Trophoblast cell (in vitro differentiated cells and primary cell): ENCODE results near the gene CD2BP2.

Experiments used
- DNase-seq, 2 donors: peaks; one replicate each; pipeline ENCODE4 v3.0.0-alpha.2; 2016
- H2AFZ ChIP-seq: 2 replicates; pipeline ENCODE4 v1.6.1; 2013; ENCODE audit warnings: low read length, moderate library complexity, mild to moderate bottlenecking; ENCODE audit not compliant: insufficient read depth, poor library complexity
- H2AK5ac ChIP-seq: 2 replicates; pipeline ENCODE4 v1.6.1; 2013; ENCODE audit warnings: mild to moderate bottlenecking, low read length
- H2BK120ac ChIP-seq: 2 replicates; pipeline ENCODE4 v1.6.1; 2013; ENCODE audit warnings: low read length, mild to moderate bottlenecking, moderate library complexity; ENCODE audit not compliant: insufficient read depth, poor library complexity
- H2BK12ac ChIP-seq: 2 replicates; pipeline ENCODE4 v1.6.1; 2013; ENCODE audit warnings: mild to moderate bottlenecking, low read length, moderate library complexity
- H2BK5ac ChIP-seq: 2 replicates; pipeline ENCODE4 v1.6.1; 2013; ENCODE audit warnings: low read length, low read depth, moderate library complexity, mild to moderate bottlenecking; ENCODE audit not compliant: poor library complexity
- H3K14ac ChIP-seq: 2 replicates; pipeline ENCODE4 v1.6.1; 2013; ENCODE audit warnings: mild to moderate bottlenecking, low read length
- H3K18ac ChIP-seq: 2 replicates; pipeline ENCODE4 v1.6.1; 2013; ENCODE audit warnings: mild to moderate bottlenecking, low read length
- H3K23ac ChIP-seq: 2 replicates; pipeline ENCODE4 v1.6.1; 2013; ENCODE audit warnings: low read length
- H3K27ac ChIP-seq: 2 replicates; pipeline ENCODE4 v1.5.1; 2013; ENCODE audit warnings: low read depth, mild to moderate bottlenecking, inconsistent platforms, low read length, moderate library complexity
- H3K27me3 ChIP-seq: 2 replicates; pipeline ENCODE4 v1.6.1; 2013; ENCODE audit warnings: inconsistent platforms, mild to moderate bottlenecking, low read length, moderate library complexity; ENCODE audit not compliant: insufficient read depth
- H3K36me3 ChIP-seq, 2 experiments: 1 replicate in 1 of 2; 2 replicates in 1 of 2; pipeline ENCODE4 v1.6.1; 2013; ENCODE audit warnings: low read length in 2 of 2, mild to moderate bottlenecking in 2 of 2, moderate library complexity in 1 of 2; ENCODE audit not compliant: insufficient read depth in 2 of 2, control insufficient read depth in 1 of 2
- H3K4ac ChIP-seq: 2 replicates; pipeline ENCODE4 v1.6.1; 2013; ENCODE audit warnings: low read depth, mild to moderate bottlenecking, low read length, moderate library complexity
- H3K4me1 ChIP-seq, 2 experiments: 1 replicate in 1 of 2; 2 replicates in 1 of 2; pipeline ENCODE4 v1.6.1; 2013; ENCODE audit warnings: low read length in 2 of 2, mild to moderate bottlenecking in 2 of 2, moderate library complexity in 1 of 2; ENCODE audit not compliant: insufficient read depth in 2 of 2, control insufficient read depth in 1 of 2
- H3K4me2 ChIP-seq: 2 replicates; pipeline ENCODE4 v1.6.1; 2013; ENCODE audit warnings: inconsistent platforms, mild to moderate bottlenecking, low read length, moderate library complexity
- H3K4me3 ChIP-seq: 2 replicates; pipeline ENCODE4 v1.5.1; 2013; ENCODE audit warnings: mild to moderate bottlenecking, low read depth, low read length, inconsistent platforms
- H3K79me1 ChIP-seq: one replicate; pipeline ENCODE4 v1.6.1; 2013; ENCODE audit warnings: low read length
- H3K79me2 ChIP-seq: 2 replicates; pipeline ENCODE4 v1.6.1; 2013; ENCODE audit warnings: low read length, mild to moderate bottlenecking; ENCODE audit not compliant: control insufficient read depth, insufficient read depth, poor library complexity
- H3K9ac ChIP-seq: 2 replicates; pipeline ENCODE4 v1.6.1; 2013; ENCODE audit warnings: mild to moderate bottlenecking, low read length
- H3K9me3 ChIP-seq: 2 replicates; pipeline ENCODE4 v1.6.1; 2013; ENCODE audit warnings: low read depth, mild to moderate bottlenecking, control low read depth, inconsistent platforms, low read length; ENCODE audit not compliant: insufficient read depth
- H4K12ac ChIP-seq: 2 replicates; pipeline ENCODE4 v1.6.1; 2013; ENCODE audit warnings: low read depth, mild to moderate bottlenecking, low read length, moderate library complexity
- H4K8ac ChIP-seq: 2 replicates; pipeline ENCODE4 v1.6.1; 2013; ENCODE audit warnings: low read depth, mild to moderate bottlenecking, low read length, moderate library complexity
- H4K91ac ChIP-seq: one replicate; pipeline ENCODE4 v1.6.1; 2013; ENCODE audit warnings: low read depth, mild to moderate bottlenecking, low read length, moderate library complexity
- WGBS: extraction: QIAGEN DNeasy Blood & Tissue Kit; methylation state at CpG from one replicate; pipeline ENCODE4 v1.1.7; 2013; ENCODE audit warnings: missing lambda C conversion rate; ENCODE audit not compliant: insufficient read length, insufficient coverage; ENCODE audit errors: extremely low coverage; 5-methylcytosine and 5-hydroxymethylcytosine counted together

CD2BP2 gene

GRCh38 chr16:30382111-30382881, 27.2 kb upstream of the CD2BP2 start, which contains the start of gene SEPTIN1:
SEPTIN1 (minus strand) TSS chr16:30382561; CDS start chr16:30382542, 19 bp downstream.
- Histone ChIP-seq H2BK12ac (no peak within 1 kb of the TSS), H3K23ac (no peak within 1 kb of the TSS), H3K14ac (no peak within 1 kb of the TSS), H3K79me1 (peaks cover 16% of the 10 kb centered on the region), H3K4me2 (no peak within 1 kb of the TSS), H3K27ac (no peak within 1 kb of the TSS), H2BK120ac (no peak within 1 kb of the TSS), H3K79me2 (peaks cover 12% of the 10 kb centered on the region), H3K9me3 (no peaks in the 10 kb centered on the region), H3K18ac (no peak within 1 kb of the TSS), H3K27me3 (no peaks in the 10 kb centered on the region), H2AK5ac (no peak within 1 kb of the TSS), H3K4me3 (peak within 1 kb of the TSS; percentile 13), H3K9ac (peak within 1 kb of the TSS; percentile 21), H4K8ac (peak within 1 kb of the TSS; percentile 22), H4K12ac (no peak within 1 kb of the TSS), H3K4ac (no peak within 1 kb of the TSS), H4K91ac (no peak within 1 kb of the TSS), H2AFZ (no peak within 1 kb of the TSS), H3K4me1 (peaks cover 21 to 22% of the 10 kb centered on the region in 2 experiments), H3K36me3 (peaks cover 0 to 3% of the 10 kb centered on the region in 2 experiments), H2BK5ac (no peak within 1 kb of the TSS)
- no CpG with 5 or more reads among the region's 12 CpGs for WGBS
- DNase-seq = no peak

GRCh38 chr16:30381291-30382041, 26.4 kb upstream of the CD2BP2 start:
- no peak for DNase-seq
- H3K4me2 ChIP-seq = no peak overlapping the region
- H3K9ac ChIP-seq = peak overlapping the region; percentile 21
- WGBS = no CpG with 5 or more reads among the region's 13 CpGs
- peaks cover 18% of the 10 kb centered on the region for H3K79me1 ChIP-seq
- no peaks in the 10 kb centered on the region for H3K27me3 ChIP-seq
- H2BK120ac ChIP-seq = no peak overlapping the region
- H3K36me3 ChIP-seq = peaks cover 0 to 3% of the 10 kb centered on the region in 2 experiments
- no peak overlapping the region for H3K18ac ChIP-seq
- no peak overlapping the region for H2AFZ ChIP-seq
- peak overlapping the region; percentile 22 for H4K8ac ChIP-seq
- no peak overlapping the region for H4K91ac ChIP-seq
- H3K4ac ChIP-seq = no peak overlapping the region
- no peak overlapping the region for H3K23ac ChIP-seq
- no peak overlapping the region for H3K27ac ChIP-seq
- H2BK5ac ChIP-seq = no peak overlapping the region
- peak overlapping the region; percentile 13 for H3K4me3 ChIP-seq
- H4K12ac ChIP-seq = no peak overlapping the region
- H2BK12ac ChIP-seq = no peak overlapping the region
- H3K4me1 ChIP-seq = peaks cover 24 to 25% of the 10 kb centered on the region in 2 experiments
- H2AK5ac ChIP-seq = no peak overlapping the region
- peaks cover 12% of the 10 kb centered on the region for H3K79me2 ChIP-seq
- H3K14ac ChIP-seq = no peak overlapping the region
- no peaks in the 10 kb centered on the region for H3K9me3 ChIP-seq

GRCh38 chr16:30380803-30381208, 25.7 kb upstream of the CD2BP2 start:
- H2AFZ ChIP-seq = no peak overlapping the region
- peaks cover 18% of the 10 kb centered on the region for H3K79me1 ChIP-seq
- H3K9ac ChIP-seq = no peak overlapping the region
- no peak overlapping the region for H4K91ac ChIP-seq
- no peak overlapping the region for H3K23ac ChIP-seq
- no peak overlapping the region for H2BK120ac ChIP-seq
- H3K14ac ChIP-seq = no peak overlapping the region
- H3K9me3 ChIP-seq = no peaks in the 10 kb centered on the region
- H4K8ac ChIP-seq = no peak overlapping the region
- no peak overlapping the region for H3K4ac ChIP-seq
- H2AK5ac ChIP-seq = no peak overlapping the region
- no peaks in the 10 kb centered on the region for H3K27me3 ChIP-seq
- no peak overlapping the region for H3K27ac ChIP-seq
- peaks cover 0 to 3% of the 10 kb centered on the region in 2 experiments for H3K36me3 ChIP-seq
- no peak for DNase-seq
- no peak overlapping the region for H2BK12ac ChIP-seq
- H3K4me2 ChIP-seq = no peak overlapping the region
- H3K4me1 ChIP-seq = peaks cover 24 to 27% of the 10 kb centered on the region in 2 experiments
- no peak overlapping the region for H4K12ac ChIP-seq
- H3K4me3 ChIP-seq = no peak overlapping the region
- H3K18ac ChIP-seq = no peak overlapping the region
- peaks cover 12% of the 10 kb centered on the region for H3K79me2 ChIP-seq
- WGBS = no CpG with 5 or more reads among the region's 6 CpGs
- no peak overlapping the region for H2BK5ac ChIP-seq

- no peaks in the 10 kb centered on the region for H3K27me3 ChIP-seq
- H3K9me3 ChIP-seq = no peaks in the 10 kb centered on the region
- H4K12ac ChIP-seq = no peak overlapping the region
- H3K27ac ChIP-seq = no peak overlapping the region
- H3K4me2 ChIP-seq = no peak overlapping the region
- H3K23ac ChIP-seq = no peak overlapping the region
- no CpG with 5 or more reads among the region's 4 CpGs for WGBS
- H3K14ac ChIP-seq = no peak overlapping the region
- H3K18ac ChIP-seq = no peak overlapping the region
- no peak overlapping the region for H4K8ac ChIP-seq
- H3K79me1 ChIP-seq = peaks cover 18% of the 10 kb centered on the region
- no peak overlapping the region for H2AK5ac ChIP-seq
- H3K4me1 ChIP-seq = peaks cover 24 to 29% of the 10 kb centered on the region in 2 experiments
- no peak overlapping the region for H2AFZ ChIP-seq
- no peak for DNase-seq
- H2BK12ac ChIP-seq = no peak overlapping the region
- H3K9ac ChIP-seq = no peak overlapping the region
- no peak overlapping the region for H4K91ac ChIP-seq
- H2BK120ac ChIP-seq = no peak overlapping the region
- H3K79me2 ChIP-seq = peaks cover 12% of the 10 kb centered on the region
- no peak overlapping the region for H3K4me3 ChIP-seq
- no peak overlapping the region for H3K4ac ChIP-seq
- H3K36me3 ChIP-seq = peaks cover 0 to 3% of the 10 kb centered on the region in 2 experiments
- H2BK5ac ChIP-seq = no peak overlapping the region
Measured at GRCh38 chr16:30380072-30380802, 25.1 kb upstream of the CD2BP2 start.
